ENCODE results near the gene ZSCAN12. TPM values are rescaled to one million over a fixed set of nuclear protein-coding genes. Genes with fewer than 3 reads are reported as not detected.

The ZSCAN12 gene
- total and polyA plus RNA-seq, 7 donors, result 0.48 to 2.2 (median 1.1) TPM

GRCh38 chr6:28384143-28384533 is 15.4 kb downstream of the ZSCAN12 start:
- intact Hi-C loops (cut with DNase I), result no loop called here
- peaks cover 0 to 30% of the 10 kb centered on the region in 2 donors for H3K36me3 ChIP-seq (ENCODE audit: insufficient read depth in 1 of 2, low read depth in 1 of 2)
- 67 to 77% (median 74%) methylated on average over 2 of the region's 2 CpGs for WGBS, 3 donors

DNA sequence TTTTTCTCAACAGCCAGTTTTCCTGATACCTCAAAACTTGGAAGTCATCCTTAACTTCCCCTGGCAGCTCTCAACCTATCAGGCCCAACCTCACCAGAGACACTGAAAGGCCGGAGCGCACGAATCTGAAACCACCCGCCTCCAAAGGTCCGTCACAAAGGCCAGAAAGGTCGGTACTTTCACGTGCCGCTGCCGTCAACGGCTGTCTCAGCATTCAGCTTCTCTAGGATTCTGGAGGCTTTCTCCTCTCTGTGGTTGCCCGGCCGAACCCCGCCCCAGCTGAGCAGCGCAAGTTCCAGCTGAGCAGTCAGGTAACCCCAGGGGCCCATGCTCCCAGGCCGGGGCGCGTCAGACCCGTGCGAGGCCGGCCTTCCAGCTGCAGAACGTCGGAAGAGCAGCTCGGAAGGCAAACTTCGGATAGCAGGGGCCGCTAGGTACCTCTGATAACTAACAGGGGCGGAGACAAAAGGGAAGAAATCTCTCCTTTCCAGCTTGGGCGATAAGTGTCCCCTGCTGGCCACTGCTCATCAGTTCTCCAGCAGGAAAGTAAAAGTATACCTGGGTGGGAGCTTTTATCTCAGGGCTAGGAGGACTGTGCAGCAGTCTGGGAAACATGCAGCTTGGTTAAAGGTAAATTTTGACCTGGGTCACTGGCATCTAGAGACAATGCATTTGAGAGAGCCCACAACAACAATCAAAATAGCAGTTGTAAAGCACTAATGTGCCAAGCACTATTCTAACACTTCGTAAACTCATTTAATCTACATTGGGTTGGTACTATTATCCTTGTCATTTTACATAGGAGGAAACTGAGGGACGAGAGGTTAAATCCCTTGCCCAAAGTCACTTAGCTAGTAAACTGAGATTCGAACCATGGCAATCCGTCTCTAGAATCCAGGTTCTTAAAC is 16.1 kb downstream of the ZSCAN12 start:
- intact Hi-C loops (cut with DNase I), result no loop called here
- Histone ChIP-seq H3K36me3 (ENCODE audit: insufficient read depth in 1 of 2, low read depth in 1 of 2) (peaks cover 0 to 30% of the 10 kb centered on the region in 2 donors), H3K4me1 (peaks cover 3% of the 10 kb centered on the region), H3K27me3 (ENCODE audit: insufficient read depth in 3 of 3, low read length in 2 of 3) (no peaks in the 10 kb centered on the region), H3K4me3 (peak overlapping the region; percentile 60), H3K27ac (peak overlapping the region; percentile 24), H3K9me3 (no peaks in the 10 kb centered on the region)
- TF ChIP-seq CTCF (IDR thresholded peaks at IDR 0.05), result peak; percentile 15
- 15 to 20% (median 19%) methylated on average over 31 of the region's 31 CpGs for WGBS, 3 donors
- ATAC-seq, result peak; percentile 86 to 98 (median 96)
- peak; percentile 80 to 85 for DNase-seq

More at GRCh38 chr6:28384143-28384533, 15.4 kb downstream of the ZSCAN12 start:
- TF ChIP-seq CTCF (IDR thresholded peaks at IDR 0.05), result no peak
- Histone ChIP-seq H3K27me3 (ENCODE audit: insufficient read depth in 3 of 3, low read length in 2 of 3) (no peaks in the 10 kb centered on the region), H3K4me1 (peaks cover 3% of the 10 kb centered on the region), H3K27ac (no peak overlapping the region), H3K9me3 (no peaks in the 10 kb centered on the region), H3K4me3 (no peak overlapping the region)
- no peak for ATAC-seq
- no peak for DNase-seq

GRCh38 chr6:28380381-28380780 is 19.2 kb downstream of the ZSCAN12 start:
- Histone ChIP-seq H3K4me3 (no peak overlapping the region), H3K27ac (no peak overlapping the region), H3K27me3 (ENCODE audit: insufficient read depth in 3 of 3, low read length in 2 of 3) (no peaks in the 10 kb centered on the region), H3K4me1 (peaks cover 3% of the 10 kb centered on the region), H3K9me3 (no peaks in the 10 kb centered on the region), H3K36me3 (ENCODE audit: insufficient read depth in 1 of 2, low read depth in 1 of 2) (peaks cover 0 to 30% of the 10 kb centered on the region in 2 donors)
- TF ChIP-seq CTCF (IDR thresholded peaks at IDR 0.05), result no peak
- intact Hi-C loops (cut with DNase I), result no loop called here
- WGBS, 3 donors, result 93 to 97% (median 96%) methylated on average over 2 of the region's 2 CpGs
- ATAC-seq (no peak), DNase-seq (no peak)

DNA sequence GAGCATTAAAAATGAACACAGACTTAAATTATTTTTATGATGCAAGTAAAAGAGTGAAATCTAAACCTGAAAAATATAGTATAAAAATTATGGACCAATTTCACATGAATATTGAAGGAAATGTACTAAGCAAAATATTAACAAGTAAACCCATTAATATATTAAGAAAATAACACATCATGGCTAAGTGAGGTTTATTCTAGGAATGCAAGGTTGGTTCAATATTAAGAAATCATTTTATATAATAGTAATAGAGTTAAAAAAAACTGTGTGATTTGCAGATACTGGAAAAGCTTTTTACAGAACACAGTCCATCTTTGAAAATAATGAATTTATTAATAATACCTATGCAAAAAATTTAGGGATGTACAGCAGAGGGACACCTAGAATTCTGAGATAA is 20.9 kb downstream of the ZSCAN12 start:
- Histone ChIP-seq H3K4me1 (peaks cover 3% of the 10 kb centered on the region), H3K36me3 (ENCODE audit: insufficient read depth in 1 of 2, low read depth in 1 of 2) (peaks cover 0 to 30% of the 10 kb centered on the region in 2 donors), H3K9me3 (no peaks in the 10 kb centered on the region), H3K27ac (no peak overlapping the region), H3K27me3 (ENCODE audit: insufficient read depth in 3 of 3, low read length in 2 of 3) (no peaks in the 10 kb centered on the region), H3K4me3 (no peak overlapping the region)
- TF ChIP-seq CTCF (IDR thresholded peaks at IDR 0.05), result no peak
- DNase-seq, result no peak
- no peak for ATAC-seq
- intact Hi-C loops (cut with DNase I), result no loop called here

Measured in psoas muscle (tissue), 8 donors.